ENCODE measurements around the gene ZMIZ1.

Gene ZMIZ1

DNA sequence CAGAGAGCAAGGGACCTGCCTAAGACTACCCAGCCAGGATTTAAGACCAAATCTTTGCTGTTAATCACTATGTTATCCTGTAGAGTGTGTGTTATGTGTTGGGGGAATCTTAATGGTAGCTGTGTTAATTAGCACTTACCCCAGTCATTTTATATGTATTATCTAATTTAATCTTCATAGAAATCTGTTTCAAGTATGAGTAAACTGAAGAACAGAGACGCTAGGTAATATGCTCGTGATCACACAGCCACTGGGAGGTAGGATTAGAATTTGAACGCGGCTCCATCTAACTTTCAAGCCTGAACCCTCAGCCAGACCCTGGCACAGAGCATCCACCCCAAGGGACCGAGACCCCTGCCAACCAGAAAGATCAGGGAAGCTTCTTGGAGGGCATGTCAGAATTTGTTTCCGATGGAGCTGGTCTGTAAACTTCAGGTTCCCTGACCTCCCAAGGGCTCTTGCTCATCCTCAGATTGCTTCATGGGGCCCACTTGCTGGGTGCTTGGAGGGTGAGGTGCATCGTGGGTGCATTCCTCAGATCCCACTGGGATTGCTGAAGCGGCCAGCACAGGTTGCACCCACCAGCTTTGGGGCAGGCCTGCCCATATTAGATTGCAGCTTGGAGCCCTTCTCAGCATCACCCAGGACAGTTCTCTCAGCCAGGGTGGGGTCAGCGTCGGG is 105.0 kb downstream of the ZMIZ1 start:
- in situ Hi-C loops (cut with MboI; ENCODE audit: low pct_unique_long_range_greater_than_20kb, low sequenced_read_pairs): no loop called here
- DNase-seq: no peak

DNA sequence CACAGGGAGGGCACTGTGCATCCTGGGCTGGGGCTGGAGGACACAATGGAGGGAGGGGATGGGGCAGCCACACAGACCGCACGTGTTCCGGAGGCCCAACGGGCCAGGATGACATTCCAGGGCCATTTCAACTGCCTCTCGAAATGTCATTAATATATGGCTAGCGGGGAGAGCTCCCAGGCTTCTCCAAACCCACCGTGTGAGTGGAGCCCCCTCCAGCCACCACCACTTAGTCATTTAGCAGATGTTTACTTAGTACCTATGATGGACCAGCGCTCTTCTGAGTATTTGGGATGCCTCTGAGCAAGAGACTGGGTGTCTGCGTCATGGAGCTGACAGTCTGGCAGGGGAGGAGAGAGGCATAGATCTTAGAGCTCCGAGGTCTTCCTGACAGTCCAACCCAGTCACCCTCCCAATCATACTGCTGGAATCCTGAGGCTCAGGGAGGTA is 107.3 kb downstream of the ZMIZ1 start:
- in situ Hi-C loops (cut with MboI; ENCODE audit: low pct_unique_long_range_greater_than_20kb, low sequenced_read_pairs): loop anchor here (25.0 kb wide), 1 partner anchor 1139 kb away; the partner anchor contains the start of genes POLR3A and RPS24
- no peak for DNase-seq

DNA sequence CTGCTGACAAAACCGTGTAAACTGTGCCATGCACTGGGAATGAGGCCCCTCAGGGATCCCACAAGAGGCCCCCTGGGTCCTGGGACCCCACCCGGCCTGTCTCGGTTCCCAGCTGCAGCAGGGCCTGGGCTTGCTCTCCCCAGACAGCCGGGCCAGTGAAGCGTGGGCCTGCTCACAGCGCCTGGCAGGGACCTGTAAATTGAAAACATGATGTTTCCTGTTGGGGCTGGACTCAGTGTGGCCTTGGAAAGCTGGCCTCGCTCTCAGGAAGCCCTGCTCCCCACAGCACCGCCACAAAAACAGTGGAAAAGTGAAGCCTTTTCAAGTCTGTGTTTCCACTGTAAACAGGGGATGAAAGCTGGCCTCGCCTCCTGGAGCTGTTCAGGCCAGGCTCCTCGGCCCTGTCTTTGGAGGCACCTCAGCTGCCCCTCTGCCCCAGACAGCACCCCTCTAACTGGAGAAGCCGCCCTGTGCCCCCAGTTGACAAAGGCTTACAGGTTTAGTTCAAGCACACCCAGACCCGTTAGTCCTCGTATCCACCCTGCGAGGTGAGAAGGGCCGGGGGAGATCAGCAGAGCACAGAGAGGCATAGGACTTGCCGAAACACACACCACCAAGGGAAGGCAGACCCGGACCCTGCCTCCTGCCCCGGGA is 108.3 kb downstream of the ZMIZ1 start:
- peak; percentile 67 for DNase-seq
- in situ Hi-C loops (cut with MboI; ENCODE audit: low pct_unique_long_range_greater_than_20kb, low sequenced_read_pairs): loop anchor here (25.0 kb wide), 1 partner anchor 1140 kb away; the partner anchor contains the start of genes POLR3A and RPS24

DNA sequence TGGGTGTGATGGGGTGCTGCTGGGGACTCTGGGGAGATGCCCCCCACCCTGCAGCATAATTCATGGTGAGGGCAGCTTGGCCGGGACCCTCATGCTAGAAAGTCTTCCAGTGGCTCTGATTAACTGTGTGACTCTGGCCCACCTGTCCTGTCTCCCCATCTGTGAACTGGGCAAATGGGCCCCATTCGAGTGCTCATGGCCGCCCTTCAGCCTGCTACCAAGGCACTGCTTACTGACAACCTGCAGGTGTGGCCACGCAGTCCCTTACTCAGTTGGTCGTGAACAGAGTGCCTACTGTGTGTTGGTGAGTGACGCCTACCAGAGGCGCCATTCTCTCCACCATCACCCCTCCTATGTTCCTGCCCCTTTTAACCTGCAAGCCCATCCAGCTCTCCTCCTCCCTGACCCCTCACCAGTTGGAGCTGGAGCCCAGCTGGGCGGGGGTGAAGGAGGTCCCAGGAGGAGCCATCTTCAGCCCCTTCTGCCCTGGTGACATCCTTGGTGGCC is 109.4 kb downstream of the ZMIZ1 start:
- DNase-seq: no peak
- in situ Hi-C loops (cut with MboI; ENCODE audit: low pct_unique_long_range_greater_than_20kb, low sequenced_read_pairs): loop anchor here (25.0 kb wide), 1 partner anchor 1141 kb away; the partner anchor contains the start of genes POLR3A and RPS24

DNA sequence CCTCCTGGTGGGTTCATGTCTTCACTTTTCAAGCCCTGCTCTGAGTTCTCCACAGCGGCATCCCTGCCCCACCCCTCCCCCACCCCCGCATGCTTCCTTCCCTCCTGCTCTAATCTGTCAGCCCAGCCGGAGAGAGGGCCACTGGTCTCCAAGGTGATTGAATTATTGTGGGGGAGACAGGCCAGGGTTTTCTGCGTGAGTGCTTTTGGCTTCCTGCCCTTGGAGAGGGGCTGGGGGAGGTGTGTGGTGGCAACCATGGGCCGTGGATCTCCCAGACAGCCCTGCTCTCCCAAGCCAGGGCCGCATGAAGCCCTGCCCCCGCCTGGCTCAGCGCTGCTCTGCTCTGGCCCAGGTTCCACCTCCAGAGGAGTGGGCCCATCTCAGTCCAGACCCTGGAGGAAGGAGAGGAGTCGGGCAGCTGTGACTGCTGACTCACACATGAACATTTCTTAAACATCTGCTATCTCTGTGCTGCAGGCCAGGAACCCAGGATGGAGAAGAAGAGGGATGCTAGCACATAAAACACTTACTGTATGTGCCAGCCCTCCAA is 109.9 kb downstream of the ZMIZ1 start:
- in situ Hi-C loops (cut with MboI; ENCODE audit: low pct_unique_long_range_greater_than_20kb, low sequenced_read_pairs): loop anchor here (25.0 kb wide), 1 partner anchor 1141 kb away; the partner anchor contains the start of genes POLR3A and RPS24
- DNase-seq: peak; percentile 99

DNA sequence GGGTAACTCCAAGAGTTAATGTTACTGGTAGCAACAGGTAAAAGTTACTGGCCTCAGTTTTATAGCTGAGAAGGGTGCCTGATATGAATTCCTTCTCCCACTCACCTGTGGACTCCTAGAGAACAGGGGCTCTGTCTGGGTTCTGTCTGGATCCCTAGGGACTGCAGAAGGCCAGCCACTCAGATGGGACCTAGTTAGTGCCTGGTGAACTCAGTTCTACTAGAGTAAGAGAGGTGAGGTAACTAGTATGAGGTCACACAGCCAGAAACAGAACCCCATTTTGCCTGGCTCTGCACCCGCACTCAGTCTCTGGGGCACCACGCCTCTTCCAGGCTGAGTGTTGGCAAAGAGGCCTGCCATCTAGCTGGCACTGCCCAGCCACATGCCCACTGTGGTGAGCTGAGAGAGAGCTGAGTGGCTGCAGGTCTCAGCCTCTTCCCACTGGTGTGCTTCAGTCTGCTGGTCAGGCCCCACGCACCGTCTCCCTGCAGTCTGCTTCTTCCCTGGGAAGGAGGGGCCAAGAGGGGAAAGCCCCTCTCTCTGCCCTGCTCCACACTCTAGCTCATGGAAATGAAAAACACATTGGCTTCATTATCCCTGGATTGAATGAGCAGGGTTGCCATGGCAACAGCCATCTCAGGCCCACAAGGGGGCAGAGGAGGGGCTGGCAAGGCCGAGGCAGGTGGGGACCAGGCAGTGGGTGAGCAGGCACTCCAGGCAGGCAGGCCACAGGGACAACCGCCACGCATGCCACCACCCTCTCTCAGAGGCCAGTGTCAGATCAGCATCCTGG is 110.6 kb downstream of the ZMIZ1 start:
- no peak for DNase-seq
- in situ Hi-C loops (cut with MboI; ENCODE audit: low pct_unique_long_range_greater_than_20kb, low sequenced_read_pairs): loop anchor here (25.0 kb wide), 1 partner anchor 1142 kb away; the partner anchor contains the start of genes POLR3A and RPS24

DNA sequence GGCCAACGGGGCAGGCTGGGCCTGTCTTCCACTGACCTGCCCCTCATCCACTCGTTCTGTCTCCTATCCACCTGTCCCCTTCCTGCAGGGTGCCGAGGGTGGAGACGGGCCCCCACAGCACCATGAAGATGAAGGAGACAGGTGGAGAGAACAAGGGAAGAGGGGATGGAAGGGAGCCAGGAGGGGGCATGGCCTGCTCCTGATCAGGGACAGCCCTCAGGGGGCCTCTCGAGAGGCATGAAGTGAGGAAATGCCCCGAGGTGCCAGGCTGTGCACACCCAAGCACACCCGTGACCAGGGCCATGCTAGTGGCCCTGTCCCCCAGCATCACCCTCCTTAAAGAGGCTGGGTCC is 111.2 kb downstream of the ZMIZ1 start:
- in situ Hi-C loops (cut with MboI; ENCODE audit: low pct_unique_long_range_greater_than_20kb, low sequenced_read_pairs): loop anchor here (25.0 kb wide), 1 partner anchor 1143 kb away; the partner anchor contains the start of genes POLR3A and RPS24
- no peak for DNase-seq

DNA sequence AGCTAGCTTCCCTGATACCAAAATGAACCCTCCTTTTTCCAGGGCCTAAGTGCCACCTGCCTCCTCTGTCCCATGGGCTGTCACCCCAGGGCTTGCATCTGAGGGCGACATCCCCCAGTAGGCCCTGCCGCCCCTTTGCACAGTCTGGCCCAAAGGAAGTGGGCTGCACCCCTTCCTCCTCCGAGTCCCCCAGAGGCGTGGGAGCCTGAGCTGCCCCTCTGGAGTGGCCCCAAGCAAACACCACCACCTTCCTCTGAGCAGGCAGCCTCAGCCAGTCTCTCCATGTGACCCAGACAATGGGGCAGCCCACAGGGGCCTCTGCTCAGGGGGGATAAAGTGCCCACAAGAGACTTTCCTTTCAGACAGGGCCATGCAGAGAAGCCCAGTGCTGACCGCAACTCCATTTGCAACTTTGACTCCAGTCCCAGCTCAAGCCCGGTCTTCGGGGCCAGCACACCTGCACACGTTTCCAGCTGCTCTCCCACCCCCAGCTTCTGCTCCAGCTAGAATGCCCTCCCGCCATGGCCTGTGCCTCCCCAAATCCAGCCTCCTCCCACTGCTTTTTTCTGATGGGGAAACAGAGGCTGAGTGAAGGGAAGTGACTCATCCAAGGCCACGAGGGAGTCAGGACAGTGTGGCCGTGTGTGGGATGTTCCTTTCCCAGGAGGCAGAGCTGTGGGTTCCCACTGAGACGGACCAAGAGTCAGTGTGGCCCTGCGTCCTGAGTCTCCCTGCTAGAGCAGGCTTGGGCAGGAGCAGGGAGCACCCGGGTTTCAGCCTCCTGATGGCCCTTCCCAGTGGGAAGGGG is 111.9 kb downstream of the ZMIZ1 start:
- no peak for DNase-seq
- in situ Hi-C loops (cut with MboI; ENCODE audit: low pct_unique_long_range_greater_than_20kb, low sequenced_read_pairs): loop anchor here (25.0 kb wide), 1 partner anchor 1143 kb away; the partner anchor contains the start of genes POLR3A and RPS24

DNA sequence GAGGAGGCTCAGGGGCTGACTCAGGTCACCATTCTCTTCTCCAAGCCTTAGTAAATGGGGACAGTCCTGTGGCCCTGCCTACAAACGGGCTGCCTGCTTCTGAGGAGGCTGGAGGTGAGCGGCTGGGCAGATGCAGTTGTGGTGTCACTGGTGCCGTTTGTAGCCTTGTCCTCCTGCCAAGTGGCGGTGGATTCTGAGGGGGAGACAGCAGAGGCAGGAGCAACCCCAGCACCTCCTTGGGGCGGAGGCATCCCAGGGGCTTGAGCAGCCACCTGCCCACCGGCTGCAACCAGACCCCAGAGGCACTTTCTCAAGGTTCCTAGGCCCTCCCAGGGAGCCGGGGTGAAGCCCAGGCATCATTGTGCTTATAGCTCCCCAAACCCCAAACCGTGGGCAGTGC is 112.5 kb downstream of the ZMIZ1 start:
- no peak for DNase-seq
- in situ Hi-C loops (cut with MboI; ENCODE audit: low pct_unique_long_range_greater_than_20kb, low sequenced_read_pairs): loop anchor here (25.0 kb wide), 1 partner anchor 1144 kb away; the partner anchor contains the start of genes POLR3A and RPS24

DNA sequence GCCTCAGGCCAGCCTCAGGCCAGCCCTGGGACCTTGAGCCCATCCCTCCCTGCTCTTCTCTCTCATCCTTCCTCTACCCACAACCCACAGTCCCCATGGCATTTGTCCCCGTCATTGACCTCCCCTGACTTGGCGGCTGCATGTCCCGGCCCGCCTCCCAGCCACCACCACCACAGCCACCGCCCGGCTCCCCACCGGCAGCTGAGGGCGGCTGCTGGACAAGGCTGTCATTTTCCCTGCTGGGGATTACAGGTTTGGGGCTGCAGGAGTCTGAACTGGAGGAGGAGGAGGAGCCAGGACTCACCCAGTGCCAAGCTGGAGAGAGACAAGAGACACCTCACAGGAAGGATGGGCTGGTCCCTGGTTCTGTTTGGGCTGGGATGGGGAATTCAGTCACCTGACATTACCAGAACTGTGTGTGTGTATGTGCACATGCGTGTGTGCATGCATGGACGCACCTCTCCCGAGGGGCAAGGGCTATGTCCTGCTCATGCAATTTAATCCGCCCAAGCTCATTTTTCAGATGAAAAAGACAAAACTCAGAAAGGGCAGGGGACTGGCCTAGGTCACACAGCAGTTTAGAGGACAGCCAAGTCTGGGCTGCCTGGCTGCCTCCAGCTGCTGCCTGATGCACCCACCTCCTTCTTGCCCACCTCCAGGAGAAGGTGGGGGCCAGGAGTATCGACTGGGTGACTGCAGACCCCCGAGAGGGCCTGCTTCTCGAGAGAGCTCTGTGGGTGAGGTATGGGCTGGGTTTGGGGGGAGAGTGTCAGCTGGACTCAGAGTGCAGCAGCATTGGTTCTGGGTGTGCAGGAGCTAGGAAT is 113.1 kb downstream of the ZMIZ1 start:
- DNase-seq: no peak
- in situ Hi-C loops (cut with MboI; ENCODE audit: low pct_unique_long_range_greater_than_20kb, low sequenced_read_pairs): loop anchor here (25.0 kb wide), 1 partner anchor 1145 kb away; the partner anchor contains the start of genes POLR3A and RPS24

DNA sequence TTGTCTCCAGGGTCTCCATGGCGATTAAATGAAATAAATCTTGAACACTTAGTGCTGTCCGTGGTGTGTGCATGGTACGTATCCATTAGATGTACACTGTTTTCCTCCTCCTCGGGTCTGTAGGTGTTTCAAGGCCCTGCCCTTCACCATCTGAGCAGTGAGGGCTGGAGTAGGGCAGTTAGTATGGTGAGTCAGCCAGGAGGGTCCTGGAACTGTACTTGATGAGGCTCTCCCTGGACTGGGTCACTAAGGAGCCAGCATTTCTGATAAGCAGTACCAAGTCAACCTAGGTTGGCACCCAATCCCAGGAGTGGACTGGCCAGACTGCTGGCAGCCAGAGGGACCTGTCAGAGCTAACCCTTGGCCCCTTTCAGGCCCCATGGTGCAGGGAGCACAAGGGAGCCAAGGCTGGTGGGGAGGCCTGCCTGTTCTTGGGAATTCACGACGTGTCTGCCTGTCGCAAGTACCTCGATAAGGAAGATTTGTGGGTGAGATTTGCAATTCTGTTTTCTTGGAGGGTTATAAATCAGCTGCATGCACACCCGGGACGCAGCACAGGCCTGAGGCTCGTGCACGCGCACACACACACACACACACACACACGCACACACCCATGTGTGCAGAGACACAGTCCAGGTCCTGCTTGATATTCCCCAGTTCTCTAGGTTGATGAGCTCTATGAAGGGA is 114.2 kb downstream of the ZMIZ1 start:
- in situ Hi-C loops (cut with MboI; ENCODE audit: low pct_unique_long_range_greater_than_20kb, low sequenced_read_pairs): loop anchor here (25.0 kb wide), 1 partner anchor 1146 kb away; the partner anchor contains the start of genes POLR3A and RPS24
- DNase-seq: no peak

DNA sequence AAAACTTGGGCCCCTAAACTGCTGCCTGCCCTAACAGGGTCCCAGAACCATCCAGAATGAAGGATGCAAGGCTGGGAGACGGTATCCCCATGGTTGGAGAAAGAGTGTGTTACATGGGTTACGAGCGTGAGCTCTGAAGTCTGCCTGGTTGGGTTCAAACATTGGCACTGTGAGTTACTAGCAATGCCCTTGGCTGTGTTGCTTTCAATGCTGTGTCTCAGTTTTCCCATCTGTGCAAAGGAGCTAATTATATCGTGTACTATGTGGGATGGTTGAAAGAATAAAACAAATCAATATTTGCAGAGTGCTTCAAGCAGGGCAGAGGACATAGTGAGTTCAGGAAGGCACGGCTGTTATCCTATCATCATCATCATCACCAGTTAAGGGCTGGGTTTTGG is 114.7 kb downstream of the ZMIZ1 start:
- in situ Hi-C loops (cut with MboI; ENCODE audit: low pct_unique_long_range_greater_than_20kb, low sequenced_read_pairs): loop anchor here (25.0 kb wide), 1 partner anchor 1146 kb away; the partner anchor contains the start of genes POLR3A and RPS24

DNA sequence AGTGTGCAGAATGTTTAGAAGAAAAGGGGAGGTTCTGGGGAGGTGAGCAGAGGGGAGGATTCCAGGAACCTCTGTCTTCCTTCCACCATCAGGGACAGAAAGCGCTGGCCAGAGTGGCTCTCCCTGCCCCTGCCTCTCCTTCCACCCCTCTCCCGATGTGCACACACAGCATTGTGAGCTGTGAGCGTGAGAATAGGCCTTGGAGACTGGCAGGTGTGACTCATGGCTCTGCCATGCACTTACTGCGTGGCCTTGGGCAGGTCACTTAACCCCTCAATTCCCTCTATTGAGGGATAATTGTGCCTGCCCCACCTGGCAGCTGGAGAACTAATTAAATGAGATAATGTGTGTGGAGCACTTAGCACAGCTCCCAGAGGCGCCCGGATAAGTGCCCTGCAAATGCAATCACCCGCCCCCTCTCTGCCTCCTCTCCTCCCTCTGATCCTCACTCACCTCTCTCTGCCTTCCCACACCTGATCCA is 115.4 kb downstream of the ZMIZ1 start:
- in situ Hi-C loops (cut with MboI; ENCODE audit: low pct_unique_long_range_greater_than_20kb, low sequenced_read_pairs): loop anchor here (25.0 kb wide), 1 partner anchor 1147 kb away; the partner anchor contains the start of genes POLR3A and RPS24

More for the DNA sequence above, 114.7 kb downstream of the ZMIZ1 start:
- no peak for DNase-seq

DNA sequence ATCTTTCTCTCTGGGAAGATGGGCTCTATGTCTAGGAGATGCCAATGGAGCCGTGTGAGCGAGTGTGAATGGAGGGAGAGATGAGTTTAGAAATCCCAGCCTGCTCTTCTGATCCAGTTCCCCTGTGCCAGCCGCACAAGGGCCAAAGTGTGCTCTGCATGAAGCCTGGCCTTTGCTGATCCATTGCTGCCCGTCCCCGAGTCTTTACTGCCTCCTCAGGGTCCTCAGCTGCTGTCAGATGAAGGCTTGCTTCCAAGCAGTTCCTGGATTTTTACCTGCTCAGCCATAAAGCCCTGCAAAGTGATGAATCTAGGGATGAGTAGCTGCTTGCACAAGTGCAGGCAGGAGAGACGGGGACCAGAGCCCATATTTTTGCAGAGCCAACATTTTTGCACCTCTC is 115.9 kb downstream of the ZMIZ1 start:
- DNase-seq: no peak
- in situ Hi-C loops (cut with MboI; ENCODE audit: low pct_unique_long_range_greater_than_20kb, low sequenced_read_pairs): loop anchor here (25.0 kb wide), 1 partner anchor 1147 kb away; the partner anchor contains the start of genes POLR3A and RPS24

More for the DNA sequence above, 115.4 kb downstream of the ZMIZ1 start:
- DNase-seq: no peak

DNA sequence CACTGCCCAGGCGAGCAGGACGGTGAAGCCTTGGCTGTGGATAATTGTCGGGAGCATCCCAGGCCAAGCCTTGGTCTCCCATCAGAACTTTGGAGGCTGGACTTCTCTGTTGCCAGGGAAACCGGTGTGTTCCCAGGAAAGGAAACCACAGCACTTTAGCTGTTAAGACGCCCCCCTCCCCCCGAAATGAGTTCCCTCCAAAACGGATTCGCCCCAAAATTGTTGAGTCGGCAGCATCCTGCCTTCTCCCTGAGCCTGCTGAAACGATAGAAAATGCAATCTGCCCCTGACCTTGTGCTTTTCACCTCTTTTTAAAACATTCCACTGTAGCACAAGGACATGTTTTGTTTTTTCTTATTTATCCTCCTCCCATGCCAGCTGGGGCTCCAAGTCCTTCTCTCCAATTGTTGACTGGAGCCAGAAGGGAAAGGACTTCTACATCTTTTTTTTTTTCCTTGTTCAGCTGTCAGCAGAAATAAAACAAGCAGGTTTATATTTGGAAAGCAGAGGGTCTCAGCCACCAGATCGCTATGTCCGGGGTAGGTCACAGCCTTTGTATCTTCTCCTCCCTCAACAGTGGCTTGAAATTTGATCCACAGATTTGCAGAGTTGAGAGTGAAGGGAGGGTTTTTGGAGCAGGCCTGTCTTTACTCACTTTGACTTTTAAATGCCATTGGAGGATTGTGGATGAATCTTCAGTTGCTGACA is 116.5 kb downstream of the ZMIZ1 start:
- in situ Hi-C loops (cut with MboI; ENCODE audit: low pct_unique_long_range_greater_than_20kb, low sequenced_read_pairs): loop anchor here (25.0 kb wide), 1 partner anchor 1148 kb away; the partner anchor contains the start of genes POLR3A and RPS24
- DNase-seq: no peak

All from KBM-7 (cell line).